Lower lobe of right lung (tissue), 2 donors: ENCODE measurements around the gene GPR161. TPM values are rescaled to one million over a fixed set of nuclear protein-coding genes. Genes with fewer than 3 reads are reported as not detected.
"Not testable (repeated sequence)": the region's sequence is repeated elsewhere in the genome, so short reads cannot be mapped to it uniquely, and the experiment has no call there.

Source experiments
- ATAC-seq, 2 donors: fragments of 200-7000 bp; cut with Tn5 transposase; one replicate each; pipeline ENCODE4 v1.9.1; 2020 to 2022; ENCODE audit warnings: mild to moderate bottlenecking in 2 of 2, moderate library complexity in 2 of 2
- DNase-seq: peaks from one replicate; pipeline ENCODE4 v3.0.0-alpha.2; 2020
- H3K27ac ChIP-seq: fragments of 200-600 bp; one replicate; pipeline ENCODE4 v1.8.0; 2022
- H3K27me3 ChIP-seq: fragments of 200-600 bp; one replicate; pipeline ENCODE4 v1.8.0; 2022; ENCODE audit warnings: low read depth
- H3K36me3 ChIP-seq: fragments of 200-600 bp; one replicate; pipeline ENCODE4 v1.8.0; 2022; ENCODE audit warnings: mild to moderate bottlenecking
- H3K4me1 ChIP-seq: fragments of 200-600 bp; one replicate; pipeline ENCODE4 v1.8.0; 2022
- H3K4me3 ChIP-seq: fragments of 200-600 bp; one replicate; pipeline ENCODE4 v1.8.0; 2022; ENCODE audit warnings: mild to moderate bottlenecking
- H3K9me3 ChIP-seq: fragments of 200-600 bp; one replicate; pipeline ENCODE4 v1.8.0; 2022
- intact Hi-C: fragments of 100-400 bp; cut with DNase I; formaldehyde crosslinking; loops from one replicate; pipeline ENCODE4 v1.11.0; 2022
- total RNA-seq: library from RNA; stranded (reverse); fragmentation: NEBNext Ultra II Directional; extraction: Animal tissue kit (Norgen Biotek cat#: 25700); gene quantifications from one replicate; pipeline ENCODE4 v1.2.1, GENCODE V29; 2021
- TF ChIP-seq, protein P1 (sequence below): fragments of 200-600 bp; IDR thresholded peaks from one replicate; pipeline ENCODE4 v1.8.0; 2022; ENCODE audit warnings: antibody characterized with exemption, mild to moderate bottlenecking
- donor health status: DM: no; HTN: yes; CAD: no; lungs with severe emphysema.

Gene GPR161
- total RNA-seq, 1 donor from 2014 or later, result 9.6 TPM

DNA sequence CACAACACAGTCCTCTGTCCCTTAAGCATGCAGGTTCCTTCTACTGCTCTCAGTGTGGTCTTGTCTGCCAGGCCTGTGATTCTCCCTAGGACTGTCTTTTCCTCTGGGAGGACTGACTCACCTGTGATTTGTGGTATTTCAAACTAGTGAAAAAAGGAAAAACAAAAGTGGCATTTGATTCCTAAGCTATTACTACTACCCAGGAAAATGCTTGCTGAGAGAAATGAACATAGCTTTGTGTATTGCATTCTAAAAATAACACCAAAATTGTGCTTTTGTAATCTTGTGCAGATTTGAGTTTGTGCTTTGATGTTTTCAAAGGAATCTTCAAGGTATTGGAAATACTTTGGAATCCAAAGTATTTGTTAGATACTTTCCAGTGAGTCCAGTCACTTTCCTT, 57.0 kb downstream of the GPR161 start:
- intact Hi-C loops, result no loop called here
- Histone ChIP-seq H3K27me3 (no peaks in the 10 kb centered on the region), H3K4me1 (peaks cover 16% of the 10 kb centered on the region), H3K36me3 (peaks cover 38% of the 10 kb centered on the region), H3K27ac (no peak overlapping the region), H3K4me3 (no peak overlapping the region), H3K9me3 (no peaks in the 10 kb centered on the region)
- ATAC-seq (no peak), DNase-seq (no peak)
- TF ChIP-seq, protein P1, sequence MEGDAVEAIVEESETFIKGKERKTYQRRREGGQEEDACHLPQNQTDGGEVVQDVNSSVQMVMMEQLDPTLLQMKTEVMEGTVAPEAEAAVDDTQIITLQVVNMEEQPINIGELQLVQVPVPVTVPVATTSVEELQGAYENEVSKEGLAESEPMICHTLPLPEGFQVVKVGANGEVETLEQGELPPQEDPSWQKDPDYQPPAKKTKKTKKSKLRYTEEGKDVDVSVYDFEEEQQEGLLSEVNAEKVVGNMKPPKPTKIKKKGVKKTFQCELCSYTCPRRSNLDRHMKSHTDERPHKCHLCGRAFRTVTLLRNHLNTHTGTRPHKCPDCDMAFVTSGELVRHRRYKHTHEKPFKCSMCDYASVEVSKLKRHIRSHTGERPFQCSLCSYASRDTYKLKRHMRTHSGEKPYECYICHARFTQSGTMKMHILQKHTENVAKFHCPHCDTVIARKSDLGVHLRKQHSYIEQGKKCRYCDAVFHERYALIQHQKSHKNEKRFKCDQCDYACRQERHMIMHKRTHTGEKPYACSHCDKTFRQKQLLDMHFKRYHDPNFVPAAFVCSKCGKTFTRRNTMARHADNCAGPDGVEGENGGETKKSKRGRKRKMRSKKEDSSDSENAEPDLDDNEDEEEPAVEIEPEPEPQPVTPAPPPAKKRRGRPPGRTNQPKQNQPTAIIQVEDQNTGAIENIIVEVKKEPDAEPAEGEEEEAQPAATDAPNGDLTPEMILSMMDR, result no peak

DNA sequence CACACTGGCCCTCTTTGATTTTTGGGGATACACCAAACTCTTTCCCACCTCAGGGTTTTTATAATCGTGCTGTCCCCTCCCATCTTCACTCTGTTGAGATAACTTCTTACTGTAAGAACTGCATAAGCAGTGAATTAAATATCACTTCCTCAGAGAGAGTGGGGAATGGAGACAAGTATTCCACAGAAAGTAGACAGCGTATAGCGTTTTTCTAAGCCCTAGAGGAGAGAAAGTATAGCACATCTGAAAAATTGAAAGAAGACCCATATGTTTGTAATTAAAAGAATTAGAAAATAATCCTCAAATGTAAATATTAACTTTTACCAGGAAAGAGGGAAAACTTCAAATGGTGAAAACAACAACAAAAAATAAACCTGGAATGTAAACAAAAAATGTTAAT, 67.3 kb downstream of the GPR161 start:
- peaks cover 97% of the 10 kb centered on the region for H3K36me3 ChIP-seq
- H3K27ac ChIP-seq, result no peak overlapping the region
- H3K27me3 ChIP-seq, result no peaks in the 10 kb centered on the region
- no peaks in the 10 kb centered on the region for H3K9me3 ChIP-seq
- intact Hi-C loops, result no loop called here
- no peaks in the 10 kb centered on the region for H3K4me1 ChIP-seq
- TF ChIP-seq, protein P1, result no peak
- ATAC-seq (no peak), DNase-seq (no peak)
- H3K4me3 ChIP-seq, result no peak overlapping the region

DNA sequence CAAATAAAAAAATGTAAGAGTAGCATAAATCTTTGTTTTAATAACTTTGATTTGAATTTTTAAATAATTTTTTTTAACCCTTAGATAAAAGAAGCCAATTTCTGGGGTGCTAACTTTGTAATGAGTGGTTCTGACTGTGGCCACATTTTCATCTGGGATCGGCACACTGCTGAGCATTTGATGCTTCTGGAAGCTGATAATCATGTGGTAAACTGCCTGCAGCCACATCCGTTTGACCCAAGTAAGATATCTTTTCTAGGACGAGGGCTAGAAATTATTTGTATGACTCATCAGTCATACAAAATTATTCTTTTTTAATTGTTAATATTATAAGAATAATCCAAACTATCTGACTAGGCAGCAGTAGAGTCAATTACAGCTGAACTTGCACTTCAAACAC, 71.2 kb downstream of the GPR161 start:
- no peak for DNase-seq

DNA sequence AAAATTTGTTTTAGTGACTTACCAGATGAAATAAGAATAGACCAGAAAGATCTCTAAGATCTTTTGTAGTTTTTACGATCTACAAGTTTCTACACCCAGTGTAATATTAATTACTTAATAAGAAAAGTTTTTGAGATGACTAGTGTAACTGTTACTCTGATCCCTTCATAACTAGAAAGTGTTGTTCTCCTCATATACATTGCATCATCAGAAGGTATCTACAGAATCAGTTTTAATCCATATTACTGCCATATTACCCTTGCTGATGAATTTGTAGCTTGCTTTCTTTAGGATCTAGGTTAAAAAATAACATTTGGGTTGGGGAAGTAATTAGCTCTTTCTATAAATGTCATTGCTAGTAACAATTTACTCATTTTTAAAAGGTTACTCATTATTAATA, 72.5 kb downstream of the GPR161 start:
- no peak overlapping the region for H3K4me3 ChIP-seq
- H3K36me3 ChIP-seq, result peaks cover 65% of the 10 kb centered on the region
- H3K9me3 ChIP-seq, result no peaks in the 10 kb centered on the region
- TF ChIP-seq, protein P1, result no peak
- intact Hi-C loops, result no loop called here
- no peak overlapping the region for H3K27ac ChIP-seq
- no peaks in the 10 kb centered on the region for H3K4me1 ChIP-seq
- no peak for DNase-seq
- H3K27me3 ChIP-seq, result no peaks in the 10 kb centered on the region
- no peak for ATAC-seq

More for the DNA sequence above, 71.2 kb downstream of the GPR161 start:
- no peaks in the 10 kb centered on the region for H3K9me3 ChIP-seq
- intact Hi-C loops, result no loop called here
- no peak overlapping the region for H3K4me3 ChIP-seq
- H3K27me3 ChIP-seq, result no peaks in the 10 kb centered on the region
- TF ChIP-seq, protein P1, result no peak
- peaks cover 70% of the 10 kb centered on the region for H3K36me3 ChIP-seq
- no peak for ATAC-seq
- H3K4me1 ChIP-seq, result no peaks in the 10 kb centered on the region
- H3K27ac ChIP-seq, result no peak overlapping the region

DNA sequence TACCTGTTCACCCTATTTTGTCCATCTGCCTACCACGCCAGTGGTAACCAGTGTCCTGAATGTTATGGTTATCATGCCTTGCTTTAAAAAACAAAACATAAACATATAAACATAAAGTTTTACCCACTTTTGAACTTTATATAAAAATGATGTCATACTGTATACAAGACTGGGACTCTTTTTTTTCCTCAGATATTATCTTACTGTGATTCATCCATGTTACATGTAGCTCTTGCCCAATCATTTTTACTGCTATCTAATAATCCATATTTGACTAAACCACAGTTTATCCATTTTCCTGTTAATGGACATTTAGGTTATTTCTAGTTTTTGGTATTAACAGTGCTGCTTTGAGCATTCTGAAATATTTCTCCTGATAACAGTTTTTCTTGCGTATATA, 78.8 kb downstream of the GPR161 start:
- Histone ChIP-seq H3K36me3 (peaks cover 23% of the 10 kb centered on the region), H3K27me3 (no peaks in the 10 kb centered on the region), H3K27ac (no peak overlapping the region), H3K4me1 (no peaks in the 10 kb centered on the region), H3K4me3 (no peak overlapping the region), H3K9me3 (no peaks in the 10 kb centered on the region)
- TF ChIP-seq, protein P1, result no peak
- no peak for ATAC-seq
- no peak for DNase-seq
- intact Hi-C loops, result no loop called here

DNA sequence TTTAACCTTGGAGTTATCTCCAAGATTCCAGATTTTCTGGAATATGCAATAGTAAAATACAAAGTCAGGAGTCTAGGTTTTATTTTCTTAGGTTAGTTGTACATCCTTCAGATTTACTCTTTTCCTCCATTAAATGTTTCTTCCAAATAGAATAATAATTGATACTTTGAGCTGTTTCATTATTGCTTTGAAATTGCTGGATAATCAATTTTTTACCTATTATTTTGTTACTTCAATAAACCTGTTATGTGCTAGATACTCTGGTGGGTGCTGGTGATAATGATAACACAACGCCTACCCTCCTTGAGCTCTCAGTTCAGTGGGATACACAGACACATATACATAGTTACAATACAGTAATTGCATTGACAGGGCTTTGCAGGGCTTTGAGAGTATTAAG, 79.4 kb downstream of the GPR161 start:
- H3K4me1 ChIP-seq, result no peaks in the 10 kb centered on the region
- DNase-seq, result no peak
- no peak overlapping the region for H3K4me3 ChIP-seq
- intact Hi-C loops, result no loop called here
- H3K27ac ChIP-seq, result no peak overlapping the region
- H3K36me3 ChIP-seq, result peaks cover 23% of the 10 kb centered on the region
- no peaks in the 10 kb centered on the region for H3K9me3 ChIP-seq
- TF ChIP-seq, protein P1, result no peak
- ATAC-seq, result no peak
- H3K27me3 ChIP-seq, result no peaks in the 10 kb centered on the region

DNA sequence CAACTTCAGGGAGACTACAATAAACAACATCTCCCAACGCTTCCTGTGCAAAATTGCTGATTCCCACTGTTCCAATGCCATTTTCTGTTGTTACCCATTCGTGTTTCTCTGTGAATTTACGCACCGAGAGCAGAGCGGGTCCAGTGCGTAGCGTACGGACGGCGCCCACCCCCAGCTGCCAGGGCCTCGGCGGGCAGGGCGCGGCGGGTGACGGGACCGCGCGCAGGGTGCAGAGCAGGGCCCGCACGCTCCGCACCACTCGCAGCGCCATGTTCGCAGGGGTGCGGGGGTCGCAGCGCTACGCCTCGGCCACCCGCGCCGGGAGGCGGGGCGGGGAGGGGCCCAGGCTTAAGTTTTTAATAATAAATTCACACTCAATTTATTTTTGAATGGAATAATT, 80.6 kb downstream of the GPR161 start:
- H3K27ac ChIP-seq, H3K9me3 ChIP-seq, H3K4me3 ChIP-seq, H3K4me1 ChIP-seq, DNase-seq, H3K27me3 ChIP-seq, intact Hi-C loops: not testable (repeated sequence)
- peak; percentile 57 to 66 for ATAC-seq
- peaks cover 22% of the 10 kb centered on the region for H3K36me3 ChIP-seq
